HEK293 (cell line): ENCODE data around the gene LDLRAD3.

Experiments
- CTCF ChIA-PET: fragments of 350-600 bp; formaldehyde crosslinking; extraction: SDS; loops from one replicate; lab custom pipeline; 2021; ENCODE audit warnings: antibody characterized with exemption; lab: Yijun Ruan, JAX
- POLR2A ChIA-PET: fragments of 300-600 bp; formaldehyde crosslinking; extraction: SDS; loops from one replicate; lab custom pipeline; 2020; ENCODE audit warnings: antibody characterized with exemption, inconsistent platforms; lab: Yijun Ruan, JAX
- H3K27ac ChIP-seq: fragments of 200-500 bp; sonication (Bioruptor generic); 2 replicates; pipeline ENCODE4 v1.5.1; 2014; ENCODE audit warnings: low read depth, low read length, control low read depth, inconsistent platforms; ENCODE audit errors: extremely low read depth
- H3K36me3 ChIP-seq, 2 experiments: fragments of 200-500 bp in 1 of 2; sonication (Bioruptor generic) in 1 of 2; 1 replicate in 1 of 2; 2 replicates in 1 of 2; pipeline ENCODE4 v1.5.1; 2014 to 2017; ENCODE audit warnings: inconsistent platforms in 2 of 2, low read length in 2 of 2; ENCODE audit not compliant: control insufficient read depth in 2 of 2, insufficient read depth in 1 of 2
- H3K4me1 ChIP-seq: fragments of 200-500 bp; sonication (Bioruptor generic); 2 replicates; pipeline ENCODE4 v1.5.1; 2014; ENCODE audit warnings: mild to moderate bottlenecking, low read length, inconsistent platforms; ENCODE audit not compliant: control insufficient read depth, insufficient read depth
- H3K4me3 ChIP-seq: 2 replicates; pipeline ENCODE4 v1.5.1; 2011; ENCODE audit warnings: low read depth, mild to moderate bottlenecking, control low read depth, low read length, moderate library complexity
- H3K9me3 ChIP-seq: fragments of 200-500 bp; sonication (Bioruptor generic); 2 replicates; pipeline ENCODE4 v1.5.1; 2014; ENCODE audit warnings: low read depth, low read length, inconsistent platforms; ENCODE audit not compliant: control insufficient read depth, insufficient read depth
- FEZF1 ChIP-seq: fragments of 450-650 bp; formaldehyde crosslinking; IDR thresholded peaks from 2 replicates; pipeline ENCODE4 v1.5.1; 2016; ENCODE audit warnings: missing biosample characterization, missing genetic modification characterization
- KLF17 ChIP-seq: fragments of 450-650 bp; formaldehyde crosslinking; IDR thresholded peaks from 2 replicates; pipeline ENCODE4 v1.5.1; 2016; ENCODE audit warnings: missing biosample characterization, missing genetic modification characterization
- KLF8 ChIP-seq: fragments of 450-650 bp; formaldehyde crosslinking; IDR thresholded peaks from 2 replicates; pipeline ENCODE4 v1.5.1; 2016; ENCODE audit warnings: missing biosample characterization, missing genetic modification characterization
- KLF9 ChIP-seq: fragments of 450-650 bp; formaldehyde crosslinking; IDR thresholded peaks from 2 replicates; pipeline ENCODE4 v1.5.1; 2016; ENCODE audit warnings: missing biosample characterization, missing genetic modification characterization, low read depth
- PBX3 ChIP-seq: sonication (generic); formaldehyde crosslinking; IDR thresholded peaks from 2 replicates; pipeline ENCODE4 v1.8.1; 2022; ENCODE audit warnings: mild to moderate bottlenecking, moderate library complexity, missing genetic modification reagents
- PRDM1 ChIP-seq: fragments of 450-650 bp; formaldehyde crosslinking; IDR thresholded peaks from 2 replicates; pipeline ENCODE4; 2016; ENCODE audit warnings: missing biosample characterization, missing genetic modification characterization
- PRDM2 ChIP-seq: fragments of 450-650 bp; formaldehyde crosslinking; IDR thresholded peaks from 2 replicates; pipeline ENCODE4 v1.5.1; 2016; ENCODE audit warnings: missing biosample characterization, missing genetic modification characterization, borderline replicate concordance
- SALL2 ChIP-seq: fragments of 450-650 bp; formaldehyde crosslinking; IDR thresholded peaks from 2 replicates; pipeline ENCODE4 v1.5.0; 2017; ENCODE audit warnings: missing biosample characterization, mild to moderate bottlenecking, missing genetic modification characterization, borderline replicate concordance
- SETDB1 ChIP-seq: IDR thresholded peaks from one replicate; pipeline ENCODE4 v1.6.1; 2017; ENCODE audit warnings: mild to moderate bottlenecking, low read length, moderate library complexity, mixed read lengths; ENCODE audit not compliant: insufficient read length
- TCF7L2 ChIP-seq: IDR thresholded peaks from 2 replicates; pipeline ENCODE4 v1.6.1; 2011; ENCODE audit warnings: low read depth, mild to moderate bottlenecking, inconsistent platforms, low read length, moderate library complexity, borderline replicate concordance
- ZNF214 ChIP-seq: fragments of 450-650 bp; formaldehyde crosslinking; IDR thresholded peaks from 2 replicates; pipeline ENCODE4 v1.5.1; 2017; ENCODE audit warnings: missing biosample characterization, mild to moderate bottlenecking, missing genetic modification characterization, borderline replicate concordance
- ZNF26 ChIP-seq: fragments of 450-650 bp; formaldehyde crosslinking; IDR thresholded peaks from 2 replicates; pipeline ENCODE4 v1.5.1; 2016; ENCODE audit warnings: missing biosample characterization, missing genetic modification characterization
- ZNF311 ChIP-seq: fragments of 450-650 bp; formaldehyde crosslinking; IDR thresholded peaks from 2 replicates; pipeline ENCODE4 v1.5.1; 2017; ENCODE audit warnings: missing biosample characterization, missing genetic modification characterization, borderline replicate concordance
- ZNF354C ChIP-seq: fragments of 450-650 bp; formaldehyde crosslinking; IDR thresholded peaks from 2 replicates; pipeline ENCODE4 v1.5.1; 2016; ENCODE audit warnings: missing biosample characterization, missing genetic modification characterization, low read depth, borderline replicate concordance
- ZNF391 ChIP-seq: fragments of 450-650 bp; formaldehyde crosslinking; IDR thresholded peaks from 2 replicates; pipeline ENCODE4 v1.5.1; 2016; ENCODE audit warnings: low read depth, missing biosample characterization, missing genetic modification characterization, borderline replicate concordance
- ZNF555 ChIP-seq: fragments of 450-650 bp; formaldehyde crosslinking; conservative IDR thresholded peaks from 2 replicates; pipeline ENCODE4 v1.5.1; 2017; ENCODE audit warnings: missing biosample characterization, mild to moderate bottlenecking, missing genetic modification characterization, inconsistent platforms
- ZNF558 ChIP-seq: fragments of 450-650 bp; formaldehyde crosslinking; IDR thresholded peaks from 2 replicates; pipeline ENCODE4 v1.5.1; 2016; ENCODE audit warnings: missing biosample characterization, missing genetic modification characterization
- ZNF654 ChIP-seq: fragments of 450-650 bp; formaldehyde crosslinking; IDR thresholded peaks from 2 replicates; pipeline ENCODE4 v1.5.1; 2016; ENCODE audit warnings: low read depth, missing biosample characterization, missing genetic modification characterization
- ZNF776 ChIP-seq: fragments of 450-650 bp; formaldehyde crosslinking; IDR thresholded peaks from 2 replicates; pipeline ENCODE4 v1.5.0; 2017; ENCODE audit warnings: missing biosample characterization, missing genetic modification characterization, borderline replicate concordance

LDLRAD3 gene

GRCh38 chr11:36057379-36058042 is 113.6 kb downstream of the LDLRAD3 start:
- H3K4me1 ChIP-seq: no peaks in the 10 kb centered on the region
- ChIA-PET POLR2A (no interaction called here), CTCF (interaction anchor here (0.6 to 2.3 kb wide), 14 partner anchors 10 to 391 kb away, joined by 3 to 24 read pairs (median 4); no protein-coding TSS in a partner anchor)

GRCh38 chr11:36059660-36060059 is 115.8 kb downstream of the LDLRAD3 start:
- H3K4me3 ChIP-seq: no peak overlapping the region
- H3K36me3 ChIP-seq: no peaks in the 10 kb centered on the region
- H3K27ac ChIP-seq: no peak overlapping the region
- TF ChIP-seq ZNF214 (tag by site-specific recombination) (no peak), FEZF1 (tag by site-specific recombination) (no peak), SETDB1 (peak; percentile 33), ZNF311 (tag by site-specific recombination) (no peak), KLF17 (no peak), ZNF26 (tag by site-specific recombination) (peak; percentile 96), PRDM1 (tag by site-specific recombination) (no peak)
- H3K4me1 ChIP-seq: no peaks in the 10 kb centered on the region
- CTCF ChIA-PET: interaction anchor here (0.8 kb wide), 1 partner anchor 8 kb away, joined by 3 read pairs; no protein-coding TSS in a partner anchor
- POLR2A ChIA-PET: no interaction called here
- no peaks in the 10 kb centered on the region for H3K9me3 ChIP-seq

More at GRCh38 chr11:36057379-36058042, 113.6 kb downstream of the LDLRAD3 start:
- Histone ChIP-seq H3K27ac (no peak overlapping the region), H3K4me3 (no peak overlapping the region), H3K9me3 (no peaks in the 10 kb centered on the region), H3K36me3 (no peaks in the 10 kb centered on the region)
- TF ChIP-seq ZNF391 (tag by site-specific recombination) (no peak), TCF7L2 (no peak), ZNF558 (no peak), ZNF654 (tag by site-specific recombination) (no peak)

- H3K27ac ChIP-seq: no peak overlapping the region
- no peaks in the 10 kb centered on the region for H3K4me1 ChIP-seq
- H3K4me3 ChIP-seq: no peak overlapping the region
- POLR2A ChIA-PET: no interaction called here
- CTCF ChIA-PET: interaction anchor here (0.6 to 2.3 kb wide), 3 partner anchors 27 to 239 kb away, joined by 3 to 10 read pairs (median 3); no protein-coding TSS in a partner anchor
- no peaks in the 10 kb centered on the region for H3K9me3 ChIP-seq
- no peaks in the 10 kb centered on the region for H3K36me3 ChIP-seq
- TF ChIP-seq SALL2 (no peak), KLF8 (tag by site-specific recombination) (no peak), PBX3 (CRISPR knock-in tag) (no peak), ZNF354C (no peak), ZNF555 (tag by site-specific recombination) (no peak), ZNF776 (tag by site-specific recombination) (no peak), KLF9 (tag by site-specific recombination) (no peak), PRDM2 (tag by site-specific recombination) (no peak)
Observed at GRCh38 chr11:36060926-36061325, 117.1 kb downstream of the LDLRAD3 start.
